ENCODE data around the gene SPRING1. TPM values are rescaled to one million over a fixed set of nuclear protein-coding genes. Genes with fewer than 3 reads are reported as not detected.

The SPRING1 gene
- total and polyA plus RNA-seq, 12 donors = 9.7 to 33.9 (median 25.8) TPM

DNA sequence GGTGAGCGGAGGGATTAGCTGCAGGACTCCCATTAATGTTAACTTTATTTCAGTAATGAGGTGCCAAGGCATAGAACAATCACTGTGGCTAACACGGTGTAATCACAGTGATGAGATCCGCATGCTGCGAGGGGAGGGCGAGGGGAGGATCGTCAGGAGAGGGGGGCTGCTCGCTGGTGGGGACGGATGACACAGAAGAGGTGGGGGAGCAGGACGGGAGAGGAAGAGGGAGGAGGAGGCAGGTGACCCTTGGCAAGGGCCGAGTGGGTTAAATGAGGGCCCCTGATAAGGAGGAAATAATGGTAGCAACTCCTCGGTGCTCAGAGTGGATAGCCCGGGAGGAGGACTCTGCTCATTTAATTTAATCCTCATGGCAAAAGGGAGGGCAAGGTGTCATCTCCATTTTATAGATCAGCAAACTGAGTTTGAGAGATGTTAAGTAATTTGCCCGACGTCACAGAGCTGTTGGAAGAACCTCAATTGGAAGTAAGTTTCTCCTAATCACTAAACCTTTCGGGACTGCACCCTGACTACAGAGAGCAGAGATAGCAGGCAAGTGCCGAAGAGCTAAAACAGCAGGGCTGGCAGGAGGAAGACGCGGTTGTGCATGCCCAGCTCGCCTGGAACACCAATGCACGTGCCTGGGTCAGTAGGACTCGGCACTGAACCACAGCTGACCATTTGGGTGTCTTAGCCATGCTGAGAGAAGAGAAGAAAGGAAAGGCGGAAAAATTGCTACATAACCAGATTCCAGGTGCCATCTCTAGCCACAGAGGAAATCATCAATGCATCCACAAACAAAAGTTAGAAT is 43.0 kb downstream of the SPRING1 start:
- Histone ChIP-seq H3K4me3 (no peak overlapping the region), H3K9me3 (replicated peaks in 1 of 3) (no peaks in the 10 kb centered on the region), H3K27me3 (peaks cover 17% of the 10 kb centered on the region), H3K36me3 (replicated peaks in 1 of 2) (no peaks in the 10 kb centered on the region), H3K4me1 (replicated peaks in 1 of 2) (peaks cover 0 to 10% of the 10 kb centered on the region in 2 donors), H3K27ac (no peak overlapping the region)
- no peak for DNase-seq
- WGBS, 4 donors = 83 to 91% (median 86%) methylated on average over 22 of the region's 22 CpGs
- TF ChIP-seq POLR2A (IDR thresholded peaks at IDR 0.05) = no peak
- TF ChIP-seq, protein P1, sequence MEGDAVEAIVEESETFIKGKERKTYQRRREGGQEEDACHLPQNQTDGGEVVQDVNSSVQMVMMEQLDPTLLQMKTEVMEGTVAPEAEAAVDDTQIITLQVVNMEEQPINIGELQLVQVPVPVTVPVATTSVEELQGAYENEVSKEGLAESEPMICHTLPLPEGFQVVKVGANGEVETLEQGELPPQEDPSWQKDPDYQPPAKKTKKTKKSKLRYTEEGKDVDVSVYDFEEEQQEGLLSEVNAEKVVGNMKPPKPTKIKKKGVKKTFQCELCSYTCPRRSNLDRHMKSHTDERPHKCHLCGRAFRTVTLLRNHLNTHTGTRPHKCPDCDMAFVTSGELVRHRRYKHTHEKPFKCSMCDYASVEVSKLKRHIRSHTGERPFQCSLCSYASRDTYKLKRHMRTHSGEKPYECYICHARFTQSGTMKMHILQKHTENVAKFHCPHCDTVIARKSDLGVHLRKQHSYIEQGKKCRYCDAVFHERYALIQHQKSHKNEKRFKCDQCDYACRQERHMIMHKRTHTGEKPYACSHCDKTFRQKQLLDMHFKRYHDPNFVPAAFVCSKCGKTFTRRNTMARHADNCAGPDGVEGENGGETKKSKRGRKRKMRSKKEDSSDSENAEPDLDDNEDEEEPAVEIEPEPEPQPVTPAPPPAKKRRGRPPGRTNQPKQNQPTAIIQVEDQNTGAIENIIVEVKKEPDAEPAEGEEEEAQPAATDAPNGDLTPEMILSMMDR (IDR thresholded peaks at IDR 0.05) = no peak
- intact Hi-C loops (cut with DNase I) = no loop called here

DNA sequence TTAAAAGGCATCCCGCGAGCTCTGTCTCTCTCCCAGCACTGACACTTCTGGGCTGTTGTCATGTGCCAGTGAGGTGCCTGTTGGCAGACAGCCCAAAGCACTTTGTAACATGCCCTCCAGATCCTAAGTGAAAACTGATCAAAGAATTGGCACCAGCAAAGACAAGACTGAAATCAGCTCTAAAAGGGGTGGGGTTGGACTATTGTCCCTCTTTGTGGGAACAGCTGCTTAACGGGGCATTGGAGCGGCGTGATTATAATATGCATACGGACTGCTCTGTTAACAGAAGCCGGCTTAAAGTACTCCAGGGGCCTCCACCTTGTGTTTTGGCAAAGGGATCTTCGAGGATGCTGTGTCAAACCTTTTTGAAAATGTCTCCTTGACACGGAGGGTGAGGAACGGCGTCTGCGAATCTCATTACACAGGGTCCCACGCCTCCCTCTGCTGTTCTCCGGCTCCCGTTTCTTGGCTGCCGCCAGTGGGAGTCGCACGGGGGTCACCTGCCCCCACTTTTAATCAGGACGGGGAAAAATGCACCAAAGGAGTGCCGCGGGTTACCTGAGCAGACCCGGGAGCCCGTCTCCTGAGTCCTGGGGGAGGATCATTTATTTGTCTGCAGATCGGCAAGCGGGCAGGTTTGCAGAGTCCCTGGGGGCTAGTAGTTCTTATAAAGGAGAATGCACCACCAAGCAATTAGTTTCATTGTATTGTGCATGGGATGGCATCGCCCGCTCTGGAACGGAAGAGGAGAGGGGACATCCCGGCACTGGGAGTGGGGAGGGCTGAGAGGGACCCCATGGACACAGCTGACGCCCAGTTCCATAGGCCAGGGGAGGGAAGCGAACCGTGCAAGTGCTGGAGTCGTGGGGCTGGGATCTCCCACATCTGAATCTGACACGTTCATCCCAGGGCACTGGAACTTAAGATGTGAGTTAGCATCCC is 44.3 kb downstream of the SPRING1 start:
- no peak for TF ChIP-seq POLR2A (IDR thresholded peaks at IDR 0.05)
- TF ChIP-seq, protein P1 (IDR thresholded peaks at IDR 0.05) = no peak
- H3K9me3 ChIP-seq (replicated peaks in 1 of 3) = no peaks in the 10 kb centered on the region
- H3K27ac ChIP-seq = no peak overlapping the region
- H3K4me3 ChIP-seq = peak overlapping the region in 1 of 4 donors; percentile 18
- WGBS, 4 donors = 44 to 50% (median 47%) methylated on average over 25 to 34 of the region's 34 CpGs
- no peaks in the 10 kb centered on the region for H3K36me3 ChIP-seq (replicated peaks in 1 of 2)
- intact Hi-C loops (cut with DNase I) = no loop called here
- H3K27me3 ChIP-seq = peaks cover 17% of the 10 kb centered on the region
- peak in 1 of 7 donors; percentile 47 for DNase-seq
- H3K4me1 ChIP-seq (replicated peaks in 1 of 2) = peaks cover 0 to 6% of the 10 kb centered on the region in 2 donors

DNA sequence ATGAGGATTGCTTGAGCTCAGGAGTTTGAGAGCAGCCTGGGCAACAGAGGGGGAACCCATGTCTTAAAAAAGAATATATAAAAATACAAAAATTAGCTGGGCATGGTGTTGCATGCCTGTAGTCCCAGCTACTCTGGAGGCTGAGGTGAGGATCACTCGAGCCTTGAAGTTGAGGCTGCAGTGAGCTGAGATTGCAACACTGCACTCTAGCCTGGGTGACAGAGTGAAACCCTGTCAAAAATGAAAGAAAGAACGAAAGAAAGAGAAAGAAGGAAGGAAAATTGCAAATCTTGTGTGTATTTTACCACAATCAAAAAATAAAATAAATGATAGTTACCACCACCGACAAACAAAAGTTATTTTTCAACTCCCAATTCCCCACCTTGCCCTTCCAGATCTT is 45.3 kb downstream of the SPRING1 start:
- Histone ChIP-seq H3K27me3 (peaks cover 17% of the 10 kb centered on the region), H3K9me3 (replicated peaks in 1 of 3) (no peaks in the 10 kb centered on the region), H3K4me3 (no peak overlapping the region), H3K4me1 (replicated peaks in 1 of 2) (no peaks in the 10 kb centered on the region), H3K36me3 (replicated peaks in 1 of 2) (no peaks in the 10 kb centered on the region), H3K27ac (no peak overlapping the region)
- intact Hi-C loops (cut with DNase I) = no loop called here
- WGBS, 4 donors = 62 to 80% (median 75%) methylated on average over 3 of the region's 3 CpGs
- TF ChIP-seq, protein P1 (IDR thresholded peaks at IDR 0.05) = no peak
- peak in 1 of 7 donors; percentile 15 for DNase-seq

DNA sequence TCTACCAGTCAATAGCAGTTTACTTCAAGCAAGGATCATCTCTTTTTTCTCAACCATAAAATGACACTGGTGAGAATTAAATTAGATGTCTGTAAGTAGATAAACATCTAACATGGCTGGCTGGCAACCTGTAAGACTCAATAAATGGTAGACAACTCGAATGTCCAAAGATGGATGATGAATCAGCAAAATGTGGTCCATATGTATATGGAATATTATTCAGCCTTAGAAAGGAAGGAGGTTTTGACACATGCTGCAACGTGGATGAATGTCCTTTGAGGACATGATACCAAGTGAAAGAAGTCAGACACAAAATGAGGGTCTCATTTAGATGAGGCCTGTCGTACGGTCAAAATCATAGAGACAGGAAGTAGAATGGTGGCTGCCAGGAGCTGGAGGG is 46.2 kb downstream of the SPRING1 start:
- H3K4me3 ChIP-seq = no peak overlapping the region
- TF ChIP-seq POLR2A (IDR thresholded peaks at IDR 0.05) = no peak
- TF ChIP-seq, protein P1 (IDR thresholded peaks at IDR 0.05) = no peak
- no peak overlapping the region for H3K27ac ChIP-seq
- H3K27me3 ChIP-seq = peaks cover 17% of the 10 kb centered on the region
- no peaks in the 10 kb centered on the region for H3K36me3 ChIP-seq (replicated peaks in 1 of 2)
- WGBS, 4 donors = 81 to 89% (median 84%) methylated on average over 4 of the region's 4 CpGs
- H3K9me3 ChIP-seq (replicated peaks in 1 of 3) = no peaks in the 10 kb centered on the region
- DNase-seq = no peak
- intact Hi-C loops (cut with DNase I) = no loop called here
- H3K4me1 ChIP-seq (replicated peaks in 1 of 2) = no peaks in the 10 kb centered on the region
